Esophagus (tissue), 2 donors: ENCODE results near the gene PLAC9. TPM values are rescaled to one million over a fixed set of nuclear protein-coding genes. Genes with fewer than 3 reads are reported as not detected.
A peak's percentile ranks its signal among the peaks of the same experiment; 100 is the strongest.

ENCODE experiments used
- H3K27ac ChIP-seq, 2 donors: one replicate each; pipeline ENCODE4 v1.5.1; 2013; ENCODE audit warnings: low read depth in 2 of 2, mild to moderate bottlenecking in 2 of 2, inconsistent platforms in 1 of 2, low read length in 1 of 2, moderate library complexity in 1 of 2
- H3K27me3 ChIP-seq, 2 donors: one replicate each; pipeline ENCODE4 v1.6.1; 2013; ENCODE audit warnings: low read length in 2 of 2, control low read depth in 1 of 2, mild to moderate bottlenecking in 1 of 2; ENCODE audit not compliant: insufficient read depth in 2 of 2, control insufficient read depth in 1 of 2
- H3K36me3 ChIP-seq, 2 donors: one replicate each; pipeline ENCODE4 v1.6.1; 2013; ENCODE audit warnings: low read length in 1 of 2; ENCODE audit not compliant: control insufficient read depth in 2 of 2, insufficient read depth in 2 of 2
- H3K4me1 ChIP-seq, 2 donors: one replicate each; pipeline ENCODE4 v1.6.1; 2013; ENCODE audit warnings: low read length in 1 of 2; ENCODE audit not compliant: control insufficient read depth in 2 of 2, insufficient read depth in 2 of 2
- H3K4me3 ChIP-seq, 2 donors: one replicate each; pipeline ENCODE4 v1.5.1; 2013; ENCODE audit warnings: low read length in 2 of 2, mild to moderate bottlenecking in 2 of 2, low read depth in 1 of 2, moderate library complexity in 1 of 2
- H3K9me3 ChIP-seq, 2 donors: one replicate each; pipeline ENCODE4 v1.6.1; 2013; ENCODE audit warnings: mild to moderate bottlenecking in 2 of 2, low read depth in 1 of 2, low read length in 1 of 2, moderate library complexity in 1 of 2; ENCODE audit not compliant: control insufficient read depth in 2 of 2, insufficient read depth in 1 of 2
- WGBS, 2 donors: extraction: QIAGEN DNeasy Blood & Tissue Kit; methylation state at CpG; one replicate each; pipeline ENCODE4 v1.1.7; 2013; 5-methylcytosine and 5-hydroxymethylcytosine counted together
- polyA plus RNA-seq, 2 donors: library from polyadenylated mRNA; stranded (reverse); fragments of 200-250 nt; gene quantifications; one replicate each; pipeline ENCODE4 v1.2.3, GENCODE V29; 2013
- donor health status: healthy with polysubstance abuse.
- donor health status: Bipolar disorder and iron deficiency.

Gene PLAC9
- polyA plus RNA-seq, 2 donors: 5.5 to 5.8 TPM

DNA sequence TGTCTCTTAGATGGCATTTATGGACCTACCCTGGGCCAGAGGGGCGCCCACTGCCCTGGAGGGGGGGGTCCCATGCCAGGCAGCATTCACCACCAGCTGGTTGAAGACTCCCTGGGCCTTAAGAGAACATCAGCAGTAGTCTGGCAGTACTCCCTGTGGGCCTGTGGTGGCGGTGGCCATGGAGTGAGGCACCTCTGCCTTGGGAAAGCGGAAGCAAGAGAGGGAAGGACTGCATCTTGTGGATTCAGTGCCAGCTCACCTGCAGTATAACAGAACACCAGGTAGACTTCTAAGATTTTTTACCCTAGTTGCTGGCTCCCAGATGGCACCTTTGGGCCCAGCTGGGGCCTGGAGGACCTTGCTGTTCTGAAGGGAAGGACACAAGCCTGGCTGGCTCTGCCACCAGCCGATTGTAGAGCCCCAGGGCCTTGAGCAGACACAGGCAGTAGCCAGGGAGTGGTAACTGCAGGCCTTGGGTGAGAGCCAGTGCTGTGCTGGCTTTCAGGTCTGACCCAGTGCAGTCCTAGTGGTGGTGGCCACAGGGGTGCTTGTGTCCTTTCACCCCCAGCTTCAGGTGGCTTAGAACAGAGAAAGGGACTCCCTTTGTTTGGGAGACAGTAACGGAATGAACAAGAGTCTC, 15.8 kb downstream of the PLAC9 start:
- no peak overlapping the region for H3K27ac ChIP-seq
- no peaks in the 10 kb centered on the region for H3K27me3 ChIP-seq
- H3K9me3 ChIP-seq: no peaks in the 10 kb centered on the region
- 69 to 71% methylated on average over 5 of the region's 5 CpGs for WGBS, 2 donors
- peaks cover 5 to 9% of the 10 kb centered on the region in 2 donors for H3K36me3 ChIP-seq
- H3K4me3 ChIP-seq: no peak overlapping the region
- H3K4me1 ChIP-seq: peaks cover 0 to 10% of the 10 kb centered on the region in 2 donors

DNA sequence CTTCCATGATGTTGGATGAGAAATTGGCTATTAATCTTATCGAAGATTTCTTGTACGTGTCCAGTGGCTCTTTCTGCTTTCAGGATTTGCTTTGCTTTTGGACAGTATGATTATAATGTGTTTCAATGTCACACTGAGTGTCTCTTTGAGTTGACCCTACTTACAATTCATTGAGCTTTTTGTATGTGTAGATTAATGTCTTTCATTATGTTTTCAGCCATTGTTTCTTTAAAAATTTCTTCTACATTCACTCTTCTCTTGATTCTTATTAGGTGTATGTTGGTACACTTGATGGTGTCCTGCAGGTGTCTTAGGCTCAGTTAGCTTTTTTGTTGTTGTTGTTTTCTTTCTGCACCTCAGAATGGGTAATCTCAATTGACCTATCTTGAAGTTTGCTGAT, 16.6 kb downstream of the PLAC9 start:
- peaks cover 9% of the 10 kb centered on the region in 2 donors for H3K36me3 ChIP-seq
- H3K4me1 ChIP-seq: peaks cover 0 to 7% of the 10 kb centered on the region in 2 donors
- no peaks in the 10 kb centered on the region for H3K27me3 ChIP-seq
- WGBS, 2 donors: 94 to 98% methylated on average over 2 of the region's 2 CpGs
- H3K4me3 ChIP-seq: no peak overlapping the region
- no peaks in the 10 kb centered on the region for H3K9me3 ChIP-seq
- H3K27ac ChIP-seq: no peak overlapping the region

DNA sequence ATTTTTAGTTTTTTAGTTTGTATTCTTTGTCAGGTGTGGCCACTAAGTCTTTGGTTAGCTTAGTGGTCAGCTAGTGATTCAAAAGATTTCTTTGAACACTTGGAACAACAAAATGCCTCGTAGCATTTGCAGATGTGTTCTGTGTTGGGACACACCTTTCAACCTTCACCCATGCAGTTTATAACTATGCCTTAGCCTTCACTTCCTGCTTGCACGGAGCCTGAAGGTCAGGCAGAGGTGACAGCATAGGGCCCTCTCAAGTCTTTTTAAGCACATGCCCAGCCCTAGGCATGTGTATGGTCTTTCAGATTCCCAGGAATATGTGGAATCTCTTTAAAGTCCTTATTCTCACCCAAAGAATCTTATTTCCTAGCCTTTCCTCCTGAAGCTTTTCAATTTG, 17.6 kb downstream of the PLAC9 start:
- Histone ChIP-seq H3K4me3 (no peak overlapping the region), H3K27ac (no peak overlapping the region), H3K4me1 (peaks cover 2 to 7% of the 10 kb centered on the region in 2 donors), H3K27me3 (no peaks in the 10 kb centered on the region), H3K9me3 (no peaks in the 10 kb centered on the region), H3K36me3 (peaks cover 16% of the 10 kb centered on the region in 2 donors)
- WGBS, 2 donors: 76 to 87% methylated on average over 2 of the region's 2 CpGs

DNA sequence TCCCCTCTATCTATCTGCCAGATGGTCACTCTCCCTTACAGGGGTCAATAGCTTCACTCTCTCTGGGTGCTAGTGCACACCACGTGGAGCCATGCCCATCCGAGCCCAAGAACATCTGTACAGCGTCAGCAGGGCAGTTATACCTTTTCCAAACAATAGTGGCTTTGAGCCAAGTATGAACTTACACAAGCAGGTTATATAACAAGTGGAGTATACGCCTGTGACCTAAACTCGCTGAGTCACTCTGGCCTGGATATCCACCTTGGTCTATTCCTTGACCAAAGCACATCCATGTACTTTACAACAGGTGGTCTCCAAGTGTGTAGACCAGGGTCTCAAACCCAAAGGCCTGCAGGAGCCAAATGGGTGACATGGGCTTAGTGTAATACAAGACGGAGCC, 20.3 kb downstream of the PLAC9 start:
- 77 to 81% methylated on average over 6 of the region's 6 CpGs for WGBS, 2 donors
- no peak overlapping the region for H3K4me3 ChIP-seq
- no peaks in the 10 kb centered on the region for H3K9me3 ChIP-seq
- H3K36me3 ChIP-seq: peaks cover 20 to 36% of the 10 kb centered on the region in 2 donors
- H3K27ac ChIP-seq: no peak overlapping the region
- peaks cover 2 to 14% of the 10 kb centered on the region in 2 donors for H3K4me1 ChIP-seq
- H3K27me3 ChIP-seq: no peaks in the 10 kb centered on the region

DNA sequence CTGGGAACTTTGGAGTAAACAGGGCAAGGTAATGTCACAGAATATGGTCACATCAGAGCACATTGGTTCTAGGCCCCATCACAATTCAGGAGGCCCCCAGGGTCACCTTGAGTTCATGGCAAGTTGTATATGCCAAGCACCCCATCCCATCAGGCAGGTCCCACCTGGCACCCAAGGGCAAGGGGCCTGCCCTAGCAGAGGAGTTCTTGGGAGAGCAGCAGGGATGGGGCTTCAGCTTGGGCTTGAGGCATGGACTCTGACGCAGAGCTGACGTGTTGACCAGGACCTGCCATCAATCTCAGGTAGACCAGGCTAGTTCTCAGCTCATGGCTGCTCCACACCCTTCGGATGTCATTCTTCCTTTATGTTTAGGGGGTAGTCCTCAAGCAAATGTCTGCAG, 20.9 kb downstream of the PLAC9 start:
- H3K27ac ChIP-seq: no peak overlapping the region
- peaks cover 20 to 42% of the 10 kb centered on the region in 2 donors for H3K36me3 ChIP-seq
- H3K4me1 ChIP-seq: peaks cover 2 to 20% of the 10 kb centered on the region in 2 donors
- WGBS, 2 donors: 82 to 98% methylated on average over 3 of the region's 3 CpGs
- H3K9me3 ChIP-seq: no peaks in the 10 kb centered on the region
- H3K27me3 ChIP-seq: no peaks in the 10 kb centered on the region
- no peak overlapping the region for H3K4me3 ChIP-seq

DNA sequence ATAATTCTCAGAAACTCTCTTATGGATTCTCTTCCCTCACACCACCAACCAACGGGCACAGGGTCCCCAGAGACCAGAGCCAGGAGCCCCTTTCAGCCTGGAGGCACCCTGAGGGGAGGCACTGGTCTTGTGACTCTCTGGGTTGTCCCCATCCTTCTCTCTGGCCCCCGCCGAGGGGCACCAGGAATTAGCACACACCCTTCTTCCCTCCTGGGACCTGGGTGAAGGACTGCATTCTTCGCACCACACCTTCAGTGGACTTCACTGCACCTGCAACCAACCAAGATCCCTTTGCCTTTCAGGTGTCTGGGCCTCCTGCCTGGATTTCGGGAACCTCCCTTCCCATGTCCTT, 22.1 kb downstream of the PLAC9 start:
- Histone ChIP-seq H3K36me3 (peaks cover 20 to 51% of the 10 kb centered on the region in 2 donors), H3K27ac (peak overlapping the region; percentile 71 to 85), H3K4me3 (no peak overlapping the region), H3K27me3 (no peaks in the 10 kb centered on the region), H3K9me3 (no peaks in the 10 kb centered on the region), H3K4me1 (peaks cover 2 to 27% of the 10 kb centered on the region in 2 donors)
- 56 to 81% methylated on average over 5 of the region's 5 CpGs for WGBS, 2 donors

DNA sequence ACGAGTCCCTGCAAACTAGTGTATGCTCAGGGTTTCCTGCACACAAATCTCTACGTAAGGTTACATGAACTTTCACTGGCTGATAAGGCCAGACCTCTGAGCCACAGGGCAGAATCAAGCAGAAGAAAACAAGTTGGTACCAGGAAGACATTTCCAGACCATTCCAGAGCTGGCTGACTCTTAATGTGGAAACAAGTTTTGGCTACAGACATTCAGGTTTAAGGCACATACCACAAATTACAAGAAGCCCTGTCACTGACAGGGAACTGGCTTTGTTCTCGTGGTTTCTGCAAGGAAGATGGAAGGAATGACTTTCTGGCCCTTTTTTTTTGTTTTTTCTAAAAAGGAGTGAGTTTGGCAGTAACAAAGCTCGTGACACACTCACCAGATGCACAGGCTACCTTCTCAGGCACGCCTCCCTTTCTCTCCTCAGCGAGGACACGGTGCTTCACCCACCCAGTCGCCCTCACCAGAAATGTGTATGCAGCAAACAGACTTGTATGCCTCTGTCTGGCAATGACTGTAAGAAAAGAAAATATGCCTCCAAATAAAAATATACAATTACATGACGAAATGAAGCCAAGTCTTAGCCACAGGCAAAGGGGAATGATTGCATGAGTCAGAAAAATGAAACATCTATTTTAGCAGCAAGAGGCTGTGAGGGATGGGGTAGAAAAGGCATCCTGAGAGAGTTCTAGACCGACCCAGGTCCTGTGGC, 22.6 kb downstream of the PLAC9 start:
- WGBS, 2 donors: 39 to 55% methylated on average over 10 of the region's 10 CpGs
- Histone ChIP-seq H3K4me1 (peaks cover 2 to 30% of the 10 kb centered on the region in 2 donors), H3K36me3 (peaks cover 20 to 54% of the 10 kb centered on the region in 2 donors)

DNA sequence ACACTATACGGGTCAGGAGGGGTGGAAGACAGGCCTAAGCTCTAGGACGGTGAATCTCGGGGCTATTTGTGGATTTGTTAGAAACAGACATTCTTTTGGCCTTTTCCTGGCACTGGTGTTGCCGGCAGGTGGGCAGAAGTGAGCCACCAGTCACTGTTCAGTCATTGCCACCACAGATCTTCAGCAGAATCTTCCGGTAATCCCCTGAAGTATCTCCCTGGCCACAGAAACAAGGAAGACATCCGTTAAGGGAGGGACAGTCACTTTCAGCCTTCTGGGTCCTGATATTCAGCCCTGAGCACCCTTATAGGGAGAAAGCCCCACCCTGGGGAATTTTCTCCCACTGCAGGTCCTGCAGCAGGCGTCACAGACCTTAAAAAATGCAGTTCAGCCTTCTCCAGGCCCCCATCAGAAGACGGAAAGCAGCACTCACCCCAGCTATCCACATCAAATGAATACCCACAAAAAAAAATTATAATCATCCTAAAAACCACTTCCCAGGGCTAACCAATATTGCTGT, 23.2 kb downstream of the PLAC9 start:
- 57 to 66% methylated on average over 8 of the region's 8 CpGs for whole genome bisulfite sequencing, 2 donors
- Histone ChIP-seq H3K36me3 (peaks cover 20 to 57% of the 10 kb centered on the region in 2 donors), H3K4me3 (no peak overlapping the region), H3K4me1 (peaks cover 2 to 30% of the 10 kb centered on the region in 2 donors), H3K27ac (peak overlapping the region; percentile 71 to 89), H3K9me3 (no peaks in the 10 kb centered on the region), H3K27me3 (no peaks in the 10 kb centered on the region)

More for the DNA sequence above, 22.6 kb downstream of the PLAC9 start:
- Histone ChIP-seq H3K4me3 (no peak overlapping the region), H3K9me3 (no peaks in the 10 kb centered on the region), H3K27me3 (no peaks in the 10 kb centered on the region), H3K27ac (peak overlapping the region; percentile 71 to 89)

DNA sequence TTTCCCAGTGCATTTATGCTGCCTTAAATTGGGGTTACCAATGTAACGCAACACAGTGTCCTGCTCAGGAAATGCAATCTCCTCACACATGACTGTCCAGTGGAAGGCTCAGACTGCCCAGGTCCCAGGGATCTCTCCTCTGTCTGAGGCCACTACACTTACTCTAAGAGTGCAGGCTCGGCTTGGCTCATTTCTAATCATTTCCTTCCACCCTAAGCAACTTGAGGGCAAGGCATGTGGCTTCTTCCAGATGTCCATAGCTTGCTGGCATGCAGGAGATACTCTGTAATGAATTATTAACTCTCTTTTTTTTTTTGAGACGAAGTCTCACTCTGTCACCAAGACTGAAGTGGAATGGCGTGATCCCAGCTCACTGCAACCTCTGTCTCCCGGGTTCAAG, 23.7 kb downstream of the PLAC9 start:
- no peak overlapping the region for H3K4me3 ChIP-seq
- peak overlapping the region; percentile 71 to 89 for H3K27ac ChIP-seq
- H3K9me3 ChIP-seq: no peaks in the 10 kb centered on the region
- H3K4me1 ChIP-seq: peaks cover 2 to 30% of the 10 kb centered on the region in 2 donors
- H3K27me3 ChIP-seq: no peaks in the 10 kb centered on the region
- 91 to 93% methylated on average over 5 of the region's 5 CpGs for WGBS, 2 donors
- peaks cover 19 to 61% of the 10 kb centered on the region in 2 donors for H3K36me3 ChIP-seq
